IMR-90 (cell line): Measurements from ENCODE around the gene ADAMTS6. TPM values are rescaled to one million over a fixed set of nuclear protein-coding genes. Genes with fewer than 3 reads are reported as not detected.

Experiments used
- ATAC-seq: fragments of 200-7000 bp; cut with Tn5 transposase; 2 replicates; pipeline ENCODE4 v1.9.1; 2020; ENCODE audit warnings: low read depth, mild to moderate bottlenecking, moderate library complexity
- BruUV-seq: library from RNA; stranded (reverse); fragments of 400-500 nt; replicated peaks from 2 replicates; lab custom pipeline; 2021; lab: Mats Ljungman, UMichigan
- CTCF ChIA-PET: fragments of 300-600 bp; formaldehyde crosslinking; extraction: SDS; loops from one replicate; lab custom pipeline; 2021; ENCODE audit warnings: antibody characterized with exemption; lab: Yijun Ruan, JAX
- POLR2A ChIA-PET: fragments of 300-600 bp; sonication (Branson Sonifier 250); formaldehyde crosslinking; loops from one replicate; lab custom pipeline; 2022; ENCODE audit warnings: antibody characterized with exemption; ENCODE audit not compliant: unreplicated experiment; lab: Charles Lee
- DNase-seq: peaks from one replicate; pipeline ENCODE4 v3.0.0; 2013
- H2AFZ ChIP-seq: replicated peaks from 2 replicates; pipeline ENCODE3; 2013; ENCODE audit warnings: low read length, mild to moderate bottlenecking; ENCODE audit not compliant: poor library complexity
- H2AK5ac ChIP-seq: 2 replicates; pipeline ENCODE4 v1.6.1; 2013; ENCODE audit warnings: low read depth, low read length, inconsistent platforms
- H2AK9ac ChIP-seq: replicated peaks from 2 replicates; pipeline ENCODE3; 2013; ENCODE audit warnings: mild to moderate bottlenecking, low read depth, low read length, moderate library complexity; ENCODE audit not compliant: poor library complexity
- H2BK120ac ChIP-seq: 2 replicates; pipeline ENCODE4 v1.6.1; 2013; ENCODE audit warnings: low read depth, low read length, inconsistent platforms
- H2BK15ac ChIP-seq: 3 replicates; pipeline ENCODE4 v1.6.1; 2013; ENCODE audit warnings: low read depth, low read length, inconsistent platforms
- H2BK20ac ChIP-seq: 2 replicates; pipeline ENCODE4 v1.6.1; 2013; ENCODE audit warnings: low read depth, mild to moderate bottlenecking, inconsistent platforms, low read length, moderate library complexity
- H2BK5ac ChIP-seq: 2 replicates; pipeline ENCODE4 v1.6.1; 2013; ENCODE audit warnings: mild to moderate bottlenecking, low read depth, low read length, inconsistent platforms; ENCODE audit not compliant: poor library complexity, severe bottlenecking
- H3K14ac ChIP-seq: replicated peaks from 2 replicates; pipeline ENCODE4 v1.6.1; 2013; ENCODE audit warnings: low read depth, low read length, inconsistent platforms
- H3K18ac ChIP-seq: 2 replicates; pipeline ENCODE4 v1.6.1; 2013; ENCODE audit warnings: low read depth, low read length, control low read depth
- H3K23ac ChIP-seq: 2 replicates; pipeline ENCODE4 v1.6.1; 2013; ENCODE audit warnings: low read depth, low read length, inconsistent platforms
- H3K27ac ChIP-seq: 2 replicates; pipeline ENCODE4 v1.5.1; 2013; ENCODE audit warnings: mild to moderate bottlenecking, control low read depth, low read length; ENCODE audit not compliant: insufficient read depth
- H3K27me3 ChIP-seq: 2 replicates; pipeline ENCODE4 v1.6.1; 2013; ENCODE audit warnings: low read length; ENCODE audit not compliant: control insufficient read depth, insufficient read depth
- H3K36me3 ChIP-seq: 2 replicates; pipeline ENCODE4 v1.6.1; 2013; ENCODE audit warnings: low read length, mixed read lengths; ENCODE audit not compliant: control insufficient read depth, insufficient read depth
- H3K4ac ChIP-seq: 2 replicates; pipeline ENCODE4 v1.6.1; 2013; ENCODE audit warnings: low read depth, low read length, inconsistent platforms
- H3K4me1 ChIP-seq: 2 replicates; pipeline ENCODE4 v1.6.1; 2013; ENCODE audit warnings: low read length, mixed read lengths; ENCODE audit not compliant: control insufficient read depth, insufficient read depth
- H3K4me2 ChIP-seq: 2 replicates; pipeline ENCODE4 v1.6.1; 2013; ENCODE audit warnings: low read depth, mild to moderate bottlenecking, control low read depth, low read length, moderate library complexity
- H3K4me3 ChIP-seq: 2 replicates; pipeline ENCODE4 v1.5.1; 2013; ENCODE audit warnings: low read depth, mild to moderate bottlenecking, control low read depth, low read length, moderate library complexity; ENCODE audit not compliant: insufficient read depth
- H3K56ac ChIP-seq: 2 replicates; pipeline ENCODE4 v1.6.1; 2013; ENCODE audit warnings: low read length, inconsistent platforms; ENCODE audit not compliant: insufficient read depth; ENCODE audit errors: extremely low read depth
- H3K79me1 ChIP-seq, 2 experiments: 2 replicates each; pipeline ENCODE4 v1.6.1; 2013; ENCODE audit warnings: low read length in 2 of 2, inconsistent platforms in 1 of 2, low read depth in 1 of 2
- H3K9ac ChIP-seq: 2 replicates; pipeline ENCODE4 v1.6.1; 2013; ENCODE audit warnings: low read depth, low read length, control low read depth
- H3K9me1 ChIP-seq: 2 replicates; pipeline ENCODE4 v1.6.1; 2013; ENCODE audit warnings: low read length, inconsistent platforms; ENCODE audit not compliant: insufficient read depth
- H3K9me3 ChIP-seq: 2 replicates; pipeline ENCODE4 v1.6.1; 2013; ENCODE audit warnings: low read length; ENCODE audit not compliant: control insufficient read depth, insufficient read depth
- H4K20me1 ChIP-seq: 2 replicates; pipeline ENCODE4 v1.6.1; 2013; ENCODE audit warnings: low read length, inconsistent platforms; ENCODE audit not compliant: insufficient read depth
- H4K5ac ChIP-seq: 2 replicates; pipeline ENCODE4 v1.6.1; 2013; ENCODE audit warnings: mild to moderate bottlenecking, low read depth, low read length, control low read depth
- H4K8ac ChIP-seq, 2 experiments: 2 replicates each; pipeline ENCODE4 v1.6.1; 2013; ENCODE audit warnings: low read depth in 2 of 2, low read length in 2 of 2, control low read depth in 1 of 2, inconsistent platforms in 1 of 2
- H4K91ac ChIP-seq: 2 replicates; pipeline ENCODE4 v1.6.1; 2013; ENCODE audit warnings: low read depth, low read length, inconsistent platforms; ENCODE audit not compliant: insufficient read depth
- BHLHE40 ChIP-seq: fragments of 150-350 bp; IDR thresholded peaks from 2 replicates; pipeline ENCODE4 v1.6.1; 2016; ENCODE audit warnings: mild to moderate bottlenecking, low read depth, low read length
- CEBPB ChIP-seq: IDR thresholded peaks from 2 replicates; pipeline ENCODE4 v1.6.1; 2012; ENCODE audit warnings: low read depth, low read length, improper control_type of control experiment
- MAZ ChIP-seq: IDR thresholded peaks from 2 replicates; pipeline ENCODE4 v1.6.1; 2012; ENCODE audit warnings: low read depth, mild to moderate bottlenecking, low read length, improper control_type of control experiment, moderate library complexity, borderline replicate concordance
- MXI1 ChIP-seq: IDR thresholded peaks from 2 replicates; pipeline ENCODE4 v1.6.1; 2012; ENCODE audit warnings: low read depth, mild to moderate bottlenecking, low read length, moderate library complexity, borderline replicate concordance
- POLR2A ChIP-seq: IDR thresholded peaks from 2 replicates; pipeline ENCODE4 v1.6.1; 2012; ENCODE audit warnings: mild to moderate bottlenecking, low read depth, low read length
- SMC3 ChIP-seq: fragments of 150-350 bp; IDR thresholded peaks from 2 replicates; pipeline ENCODE4 v1.6.1; 2016; ENCODE audit warnings: low read depth, mild to moderate bottlenecking, antibody characterized with exemption, low read length, moderate library complexity
- WGBS, 2 experiments: methylation state at CpG; one replicate each; pipeline versions ENCODE4 v1.1.5 to v1.1.7; 2013; ENCODE audit warnings: missing lambda C conversion rate in 2 of 2; ENCODE audit not compliant: insufficient read length in 1 of 2; ENCODE audit errors: extremely low coverage in 2 of 2; 5-methylcytosine and 5-hydroxymethylcytosine counted together
- dilution Hi-C: fragments of 300-500 bp; cut with HindIII; formaldehyde crosslinking; loops from one replicate; pipeline ENCODE4 v1.14.3; 2018; ENCODE audit warnings: low sequenced_read_pairs; ENCODE audit not compliant: unreplicated experiment
- in situ Hi-C: fragments of 300-500 bp; cut with MboI; formaldehyde crosslinking; loops from 3 replicates; pipeline ENCODE4 v1.14.3; 2019; ENCODE audit warnings: low sequenced_read_pairs, inconsistent platforms, mixed read lengths
- intact Hi-C: fragments of 100-400 bp; cut with micrococcal nuclease; formaldehyde crosslinking; loops from 2 replicates; pipeline ENCODE4 v1.10.0; 2022
- polyA plus RNA-seq, 3 experiments: library from polyadenylated mRNA; depleted of rRNA; stranded (reverse); fragments of >200 nt; gene quantifications; 2 replicates each; pipeline ENCODE4 v1.2.3, GENCODE V29; 2012; ENCODE audit warnings: low replicate concordance in 1 of 3
- total RNA-seq: library from RNA; depleted of rRNA; stranded (reverse); fragments of >200 nt; gene quantifications from 2 replicates; pipeline ENCODE4 v1.2.3, GENCODE V29; 2012

Gene ADAMTS6
- total and polyA plus RNA-seq, 2 of the 4 experiments (the other 2 are of a cell fraction) = 23.9 to 173 TPM

GRCh38 chr5:65411356-65411755, 70.4 kb downstream of the ADAMTS6 start:
- no peaks in the 10 kb centered on the region for H3K4me1 ChIP-seq
- H2BK120ac ChIP-seq = no peak overlapping the region
- H3K56ac ChIP-seq = no peak overlapping the region
- no TSS peak for BruUV-seq
- no peak overlapping the region for H4K5ac ChIP-seq
- peaks cover 5% of the 10 kb centered on the region; the same call in 1 of the 2 replicates for H3K36me3 ChIP-seq
- no peak overlapping the region for H2AK9ac ChIP-seq
- no peak overlapping the region for H3K9ac ChIP-seq
- H2BK5ac ChIP-seq = no peak overlapping the region
- H4K91ac ChIP-seq = no peak overlapping the region
- no peaks in the 10 kb centered on the region for H3K9me3 ChIP-seq
- H3K18ac ChIP-seq = no peak overlapping the region
- H3K4me3 ChIP-seq = no peak overlapping the region
- ATAC-seq = no peak
- TF ChIP-seq CEBPB (no peak), BHLHE40 (no peak), POLR2A (no peak), MXI1 (no peak), MAZ (no peak), SMC3 (no peak)
- no CpG with 5 or more reads among the region's 2 CpGs for WGBS, 2 experiments
- H3K4ac ChIP-seq = no peak overlapping the region
- peaks cover 11 to 24% of the 10 kb centered on the region in 2 experiments for H3K79me1 ChIP-seq
- H2BK15ac ChIP-seq = no peak overlapping the region
- no peaks in the 10 kb centered on the region for H3K27me3 ChIP-seq
- no peaks in the 10 kb centered on the region for H4K20me1 ChIP-seq
- intact Hi-C loops (no loop called here), dilution Hi-C loops (no loop called here), in situ Hi-C loops (no loop called here)
- no peak overlapping the region for H2AFZ ChIP-seq
- no peak overlapping the region for H3K23ac ChIP-seq
- no peak overlapping the region for H3K27ac ChIP-seq
- H2AK5ac ChIP-seq = no peak overlapping the region
- H3K14ac ChIP-seq = no peak overlapping the region
- no peaks in the 10 kb centered on the region; the same call in 1 of the 2 replicates for H3K9me1 ChIP-seq
- DNase-seq = no peak
- ChIA-PET CTCF (no interaction called here), POLR2A (no interaction called here)
- H4K8ac ChIP-seq = no peak overlapping the region
- no peak overlapping the region for H3K4me2 ChIP-seq
- H2BK20ac ChIP-seq = no peak overlapping the region
